ENCODE data around the gene TRABD2B.
A peak's percentile ranks its signal among the peaks of the same experiment; 100 is the strongest.

Gene TRABD2B

GRCh38 chr1:48021792-48022191, 24.6 kb upstream of the TRABD2B start:
- no peak for DNase-seq

- no peak for DNase-seq
Observed at GRCh38 chr1:48019714-48020315, 22.6 kb upstream of the TRABD2B start.

GRCh38 chr1:48018799-48019198, 21.6 kb upstream of the TRABD2B start:
- no peak for DNase-seq

- no peak for DNase-seq
Observed at GRCh38 chr1:48017716-48018115, 20.5 kb upstream of the TRABD2B start.

GRCh38 chr1:48016515-48016914, 19.3 kb upstream of the TRABD2B start:
- no peak for DNase-seq

- DNase-seq: no peak
Observed at GRCh38 chr1:48013270-48013669, 16.1 kb upstream of the TRABD2B start.

GRCh38 chr1:48007047-48007446, 9.9 kb upstream of the TRABD2B start:
- no peak for DNase-seq

GRCh38 chr1:48006264-48006663, 9.1 kb upstream of the TRABD2B start:
- DNase-seq: no peak

GRCh38 chr1:48005253-48006117, 8.3 kb upstream of the TRABD2B start:
- DNase-seq: no peak

- DNase-seq: no peak
Observed at GRCh38 chr1:48003741-48004531, 6.8 kb upstream of the TRABD2B start.

- DNase-seq: no peak
Observed at GRCh38 chr1:48002142-48002541, 5.0 kb upstream of the TRABD2B start.

- no peak for DNase-seq
Observed at GRCh38 chr1:48001696-48002095, 4.5 kb upstream of the TRABD2B start.

GRCh38 chr1:48000883-48001282, 3.7 kb upstream of the TRABD2B start:
- DNase-seq: no peak

- no peak for DNase-seq
Observed at GRCh38 chr1:47999097-47999496, 1.9 kb upstream of the TRABD2B start.

GRCh38 chr1:47998396-47998990, 1.3 kb upstream of the TRABD2B start:
- DNase-seq: no peak

- peak; percentile 12 for DNase-seq
Observed at GRCh38 chr1:47996406-47997226, 569 bp downstream of the TRABD2B start.

- no peak for DNase-seq
Observed at GRCh38 chr1:47996060-47996405, 1.2 kb downstream of the TRABD2B start.

GRCh38 chr1:47995306-47996050, 1.7 kb downstream of the TRABD2B start:
- peak; percentile 59 for DNase-seq

GRCh38 chr1:47993881-47994625, 3.1 kb downstream of the TRABD2B start:
- DNase-seq: no peak

- no peak for DNase-seq
Observed at GRCh38 chr1:47993416-47993740, 3.8 kb downstream of the TRABD2B start.
